Measurements from ENCODE around the gene MXRA8.

Gene MXRA8

GRCh38 chr1:1402072-1402900 is 43.9 kb upstream of the MXRA8 start:
- DNase-seq (ENCODE audit: low read depth): no peak
- TF ChIP-seq, protein P1, sequence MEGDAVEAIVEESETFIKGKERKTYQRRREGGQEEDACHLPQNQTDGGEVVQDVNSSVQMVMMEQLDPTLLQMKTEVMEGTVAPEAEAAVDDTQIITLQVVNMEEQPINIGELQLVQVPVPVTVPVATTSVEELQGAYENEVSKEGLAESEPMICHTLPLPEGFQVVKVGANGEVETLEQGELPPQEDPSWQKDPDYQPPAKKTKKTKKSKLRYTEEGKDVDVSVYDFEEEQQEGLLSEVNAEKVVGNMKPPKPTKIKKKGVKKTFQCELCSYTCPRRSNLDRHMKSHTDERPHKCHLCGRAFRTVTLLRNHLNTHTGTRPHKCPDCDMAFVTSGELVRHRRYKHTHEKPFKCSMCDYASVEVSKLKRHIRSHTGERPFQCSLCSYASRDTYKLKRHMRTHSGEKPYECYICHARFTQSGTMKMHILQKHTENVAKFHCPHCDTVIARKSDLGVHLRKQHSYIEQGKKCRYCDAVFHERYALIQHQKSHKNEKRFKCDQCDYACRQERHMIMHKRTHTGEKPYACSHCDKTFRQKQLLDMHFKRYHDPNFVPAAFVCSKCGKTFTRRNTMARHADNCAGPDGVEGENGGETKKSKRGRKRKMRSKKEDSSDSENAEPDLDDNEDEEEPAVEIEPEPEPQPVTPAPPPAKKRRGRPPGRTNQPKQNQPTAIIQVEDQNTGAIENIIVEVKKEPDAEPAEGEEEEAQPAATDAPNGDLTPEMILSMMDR (IDR thresholded peaks at IDR 0.05; ENCODE audit: low read depth, low read length, missing control alignments): peak; percentile 68

DNA sequence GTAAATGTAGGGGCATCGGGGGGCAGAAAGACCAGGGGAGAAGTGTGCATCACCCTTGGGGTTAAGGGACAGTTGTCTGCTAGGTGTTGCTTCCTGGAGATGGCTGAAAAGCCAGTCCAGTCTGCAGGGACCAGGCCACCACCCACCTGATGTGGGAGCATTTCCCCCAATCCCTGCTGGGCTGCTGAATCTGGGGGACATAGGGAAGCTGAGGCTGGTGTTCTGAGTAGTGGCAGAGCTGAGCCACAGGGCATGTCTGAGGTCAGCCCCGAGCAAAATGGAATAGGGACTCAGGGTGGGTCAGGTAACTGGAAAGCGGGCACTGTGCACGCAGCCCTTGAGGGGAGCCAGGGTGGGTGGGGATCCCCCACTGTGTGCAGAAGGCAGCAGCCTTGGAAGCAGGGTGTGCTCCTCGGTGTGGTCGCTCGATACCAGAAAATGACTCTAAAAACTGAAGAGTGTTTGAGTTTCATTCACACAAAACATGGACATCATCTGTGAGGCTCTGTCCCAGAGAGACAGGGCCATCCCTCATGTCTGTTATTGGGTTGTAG is 43.2 kb upstream of the MXRA8 start:
- H3K4me3 ChIP-seq (ENCODE audit: low read depth, low read length): no peak overlapping the region

More at GRCh38 chr1:1402072-1402900, 43.9 kb upstream of the MXRA8 start:
- H3K4me3 ChIP-seq (ENCODE audit: low read depth, low read length): no peak overlapping the region

GRCh38 chr1:1400576-1401456 is 42.5 kb upstream of the MXRA8 start:
- H3K4me3 ChIP-seq (ENCODE audit: low read depth, low read length): peak overlapping the region; percentile 83
- TF ChIP-seq, protein P1 (IDR thresholded peaks at IDR 0.05; ENCODE audit: low read depth, low read length, missing control alignments): no peak

More for the DNA sequence above, 43.2 kb upstream of the MXRA8 start:
- TF ChIP-seq, protein P1 (IDR thresholded peaks at IDR 0.05; ENCODE audit: low read depth, low read length, missing control alignments): no peak
- no peak for DNase-seq (ENCODE audit: low read depth)

GRCh38 chr1:1399872-1400575 is 41.7 kb upstream of the MXRA8 start:
- TF ChIP-seq, protein P1 (IDR thresholded peaks at IDR 0.05; ENCODE audit: low read depth, low read length, missing control alignments): no peak
- peak overlapping the region; percentile 83 for H3K4me3 ChIP-seq (ENCODE audit: low read depth, low read length)
- DNase-seq (ENCODE audit: low read depth): no peak

More at GRCh38 chr1:1400576-1401456, 42.5 kb upstream of the MXRA8 start:
- DNase-seq (ENCODE audit: low read depth): no peak

DNA sequence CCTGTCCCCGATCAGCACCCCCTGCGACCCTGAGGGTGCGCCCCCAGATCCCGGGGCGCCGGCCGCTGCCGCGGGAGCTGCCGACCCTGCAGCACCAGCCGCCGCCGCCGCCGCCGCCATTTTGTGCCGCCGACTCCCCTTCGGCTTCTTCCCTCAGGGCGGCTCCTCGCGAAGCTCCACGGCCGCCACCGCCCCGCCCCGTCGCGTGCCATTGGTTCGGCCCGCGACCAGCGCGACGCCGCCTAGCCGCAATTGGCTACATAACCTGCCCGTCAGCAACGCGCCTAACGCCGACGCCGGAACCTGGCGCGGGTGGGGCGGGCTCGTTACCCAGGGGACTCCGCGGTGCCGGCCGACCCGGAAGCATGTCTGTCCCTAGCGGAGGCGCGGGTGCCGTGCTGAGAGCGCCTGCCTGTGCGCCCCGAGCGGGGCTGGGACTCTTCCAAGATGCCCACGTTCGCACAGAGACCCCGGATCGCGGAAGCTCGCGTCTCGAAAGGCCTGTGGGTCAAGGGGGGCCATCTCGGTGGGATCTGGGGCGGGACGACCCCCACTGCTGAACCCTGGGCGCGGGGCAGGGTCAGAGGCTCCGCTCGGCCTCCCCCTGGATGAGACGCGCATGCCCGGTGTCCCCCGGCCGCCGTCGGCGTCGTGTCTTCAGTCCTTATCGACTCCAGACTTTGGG is 41.0 kb upstream of the MXRA8 start, which contains the start of gene CCNL2:
TSS of gene CCNL2 (minus strand) at position 149 of the 685 bp plus-strand sequence. CDS start at position 120, 29 bp downstream.
- peak; percentile 96 for DNase-seq (ENCODE audit: low read depth)
- peak within 1 kb of the TSS; percentile 96 for H3K4me3 ChIP-seq (ENCODE audit: low read depth, low read length)
- TF ChIP-seq, protein P1 (IDR thresholded peaks at IDR 0.05; ENCODE audit: low read depth, low read length, missing control alignments): peak; percentile 61
